Measurements from ENCODE around the gene ACER2.
A peak's percentile ranks its signal among the peaks of the same experiment; 100 is the strongest.
"Not testable (repeated sequence)": the region's sequence is repeated elsewhere in the genome, so short reads cannot be mapped to it uniquely, and the experiment has no call there.

ACER2 gene

DNA sequence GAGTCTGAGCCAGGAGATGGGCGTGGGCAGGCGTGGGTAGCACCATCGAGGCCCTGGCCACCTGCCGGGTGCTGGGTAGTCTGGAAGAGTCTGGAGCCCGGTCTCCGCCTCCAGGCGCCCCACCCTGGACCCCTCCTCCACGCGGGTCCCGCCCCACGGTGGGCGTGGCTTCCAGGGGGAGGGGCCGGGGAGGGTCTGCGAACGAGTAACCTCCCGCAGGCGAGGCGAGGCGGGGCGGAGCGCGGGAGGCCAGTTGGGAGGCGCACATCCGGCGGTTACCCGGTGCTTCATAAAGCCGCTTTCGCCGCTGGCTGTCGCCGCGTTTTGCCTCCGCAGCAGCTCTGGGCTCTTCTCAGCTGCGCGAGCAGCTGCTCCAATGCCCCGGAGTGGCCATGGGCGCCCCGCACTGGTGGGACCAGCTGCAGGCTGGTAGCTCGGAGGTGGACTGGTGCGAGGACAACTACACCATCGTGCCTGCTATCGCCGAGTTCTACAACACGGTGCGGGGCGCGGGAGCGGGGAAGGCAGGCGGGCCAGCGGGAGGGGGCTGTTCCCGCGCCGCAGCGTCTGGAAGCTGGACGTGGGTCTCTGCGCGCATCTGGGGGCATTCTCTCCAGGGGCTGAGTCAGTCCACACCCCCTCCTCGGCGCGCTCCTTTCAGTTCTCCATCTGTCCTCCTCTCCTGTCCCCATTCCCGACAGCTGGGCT is at the start of gene ACER2:
ACER2 (plus strand) TSS at position 317 of the 708 bp plus-strand sequence; CDS start at position 393, 76 bp downstream.
- peak; percentile 77 for DNase-seq

DNA sequence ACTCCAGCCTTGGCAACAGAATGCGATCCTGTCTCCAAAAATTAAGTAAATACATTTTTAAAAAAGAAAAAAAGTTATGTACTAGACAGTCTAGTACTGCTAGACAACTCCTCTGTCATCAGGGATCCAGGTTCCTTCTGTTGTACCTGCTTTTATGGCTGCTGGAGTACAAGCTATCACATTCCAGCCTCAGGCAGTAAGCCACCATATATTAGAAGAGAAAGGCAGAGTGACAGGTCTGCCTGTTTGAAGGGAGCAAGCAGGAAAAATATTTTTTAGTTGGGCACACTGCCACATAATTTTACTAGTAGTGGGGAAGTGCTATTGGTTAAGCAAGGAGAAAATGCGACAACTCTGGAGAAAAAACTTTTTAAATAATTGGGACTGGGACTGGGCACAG is 39.7 kb upstream of the ACER2 start:
- DNase-seq, result no peak

DNA sequence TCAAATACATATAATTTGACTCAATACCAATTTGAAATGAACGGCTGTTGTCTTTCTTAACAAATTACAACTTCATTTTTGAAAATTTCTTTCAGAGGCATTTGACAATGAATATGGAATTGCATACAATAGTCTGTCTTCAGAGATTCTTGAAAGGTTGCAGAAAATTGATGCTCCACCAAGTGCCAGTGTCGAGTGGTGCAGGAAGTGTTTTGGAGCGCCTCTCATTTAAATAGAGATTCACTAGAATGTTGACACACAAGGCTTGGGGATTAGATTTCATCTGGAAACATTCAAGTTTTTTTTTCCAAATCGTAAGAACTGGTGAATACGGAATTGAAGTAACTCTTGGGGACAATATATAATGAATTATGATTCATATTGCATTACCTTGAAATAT is 36.9 kb upstream of the ACER2 start:
- peak; percentile 45 for DNase-seq

DNA sequence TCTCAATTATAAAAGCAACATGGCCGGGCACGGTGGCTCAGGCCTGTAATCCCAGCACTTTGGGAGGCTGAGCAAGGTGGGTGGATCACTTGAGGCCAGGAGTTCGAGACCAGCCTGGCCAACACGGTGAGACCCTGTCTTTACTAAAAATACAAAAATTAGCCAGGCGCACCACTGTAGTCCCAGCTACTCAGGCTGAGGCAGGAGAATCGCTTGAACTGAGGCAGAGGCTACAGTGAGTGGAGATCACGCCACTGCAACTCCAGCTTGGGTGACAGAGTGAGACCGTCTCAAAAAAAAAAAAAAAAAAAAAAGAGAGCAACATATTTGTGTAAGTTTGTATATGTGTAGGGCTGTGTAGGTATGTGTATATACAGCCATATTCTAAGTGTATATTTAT is 36.2 kb upstream of the ACER2 start:
- no peak for DNase-seq

DNA sequence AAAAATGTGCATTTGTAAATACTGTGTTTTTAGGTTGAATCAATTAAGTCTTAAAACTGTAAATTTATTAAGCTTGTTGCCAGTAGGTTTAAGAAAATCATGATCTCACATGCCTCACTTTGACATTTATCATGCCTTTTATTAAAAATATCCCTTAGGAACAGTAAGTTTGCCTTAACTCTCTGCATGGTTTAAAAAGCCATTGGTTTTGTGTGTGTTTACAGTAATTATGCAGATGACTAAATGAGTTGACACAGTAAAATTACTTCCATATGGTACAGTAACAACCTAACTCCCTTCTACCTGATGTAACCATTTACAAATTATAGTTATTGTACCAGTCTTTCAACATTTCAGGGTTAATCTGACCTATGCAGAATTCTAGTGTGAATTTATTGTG is 35.3 kb upstream of the ACER2 start:
- DNase-seq, result no peak

DNA sequence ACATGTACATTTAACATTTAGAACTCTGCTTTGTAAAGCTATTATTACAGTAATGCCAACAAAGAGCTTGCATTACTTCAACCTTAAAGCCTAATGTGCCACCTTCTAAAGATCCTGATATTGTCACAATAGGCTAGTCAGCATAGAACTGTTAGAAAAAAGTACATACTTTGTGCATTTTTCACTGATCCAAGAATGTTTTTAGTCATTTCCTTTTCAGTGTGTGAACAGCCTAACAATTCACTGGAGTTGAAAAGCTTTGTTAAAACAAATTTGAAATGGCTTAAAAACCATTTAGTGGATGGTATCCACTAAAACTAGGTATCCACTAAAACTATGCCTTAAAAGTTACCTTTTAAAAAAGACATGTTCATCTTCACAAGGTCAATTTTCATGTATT is 33.3 kb upstream of the ACER2 start:
- DNase-seq, result no peak

DNA sequence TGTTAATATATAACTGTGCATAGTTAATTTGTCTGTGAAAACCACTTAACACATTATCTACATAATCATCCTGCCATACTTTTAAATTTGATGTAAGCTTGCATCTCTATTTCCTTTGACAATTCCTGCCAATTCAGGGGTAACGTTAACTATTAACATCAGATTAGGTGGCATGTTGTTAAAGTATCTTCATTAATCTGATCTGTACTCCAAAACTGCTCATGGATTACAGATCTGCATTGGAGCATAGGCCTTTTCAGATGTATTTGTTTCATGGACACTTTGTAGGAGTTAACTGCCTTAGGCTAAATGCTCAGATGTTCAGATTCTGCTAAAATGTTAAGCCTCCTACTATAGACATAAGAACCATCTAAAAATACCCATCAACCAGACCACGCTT is 31.9 kb upstream of the ACER2 start:
- DNase-seq, result no peak

DNA sequence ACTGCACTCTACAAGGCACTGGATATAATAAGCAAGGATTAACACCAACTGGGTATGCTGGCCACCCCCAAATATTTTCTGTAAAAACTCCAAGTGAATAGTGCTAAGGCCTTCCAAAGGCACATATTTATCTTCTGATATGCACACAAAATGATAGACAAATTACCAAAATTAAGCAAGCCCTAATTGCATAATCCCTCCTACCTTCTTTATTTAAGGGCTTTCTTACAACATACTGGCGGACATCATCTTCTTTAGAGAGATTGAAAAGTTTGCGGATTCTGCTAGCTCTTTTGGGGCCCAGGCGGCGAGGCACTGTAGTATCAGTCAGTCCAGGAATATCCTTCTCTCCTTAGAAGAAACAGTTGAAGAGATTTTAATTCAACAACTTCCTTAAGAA is 30.6 kb upstream of the ACER2 start:
- DNase-seq, result no peak

DNA sequence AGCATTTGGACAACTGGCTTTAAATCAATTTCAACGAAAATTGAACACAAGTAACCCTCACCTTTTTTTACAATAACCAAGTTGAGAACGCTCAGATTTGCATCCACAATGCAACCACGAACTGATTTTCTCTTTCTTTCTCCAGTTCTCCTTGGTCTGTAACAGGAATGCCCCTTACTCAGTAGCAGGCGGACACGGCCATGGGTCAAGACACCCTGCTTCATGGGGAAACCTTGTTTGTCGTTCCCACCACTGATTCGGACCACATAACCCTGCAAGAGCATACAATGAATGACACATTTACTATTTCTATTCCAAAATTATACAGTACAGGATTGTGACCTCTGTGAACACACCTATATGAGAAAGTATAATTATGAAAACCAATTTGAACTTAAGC is 30.2 kb upstream of the ACER2 start:
- no peak for DNase-seq

DNA sequence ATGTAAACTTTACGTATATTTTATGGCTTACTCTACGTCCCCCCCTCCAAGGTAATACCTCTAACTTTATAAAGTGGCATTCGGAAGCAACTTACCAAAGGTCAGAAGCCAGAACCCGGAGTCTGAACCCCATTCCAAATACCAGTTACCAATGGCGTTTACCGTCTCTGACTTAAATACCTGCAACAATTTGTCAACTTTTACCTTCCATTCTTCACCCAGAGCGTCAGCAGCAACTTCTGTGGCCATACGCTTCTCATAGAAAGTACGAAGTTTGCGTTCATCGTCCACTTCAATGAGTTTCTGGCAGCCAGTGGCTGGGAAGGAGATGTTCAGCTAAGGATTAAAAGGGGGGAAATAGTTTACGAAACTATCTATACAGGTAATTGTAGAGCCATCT is 29.5 kb upstream of the ACER2 start:
- no peak for DNase-seq

DNA sequence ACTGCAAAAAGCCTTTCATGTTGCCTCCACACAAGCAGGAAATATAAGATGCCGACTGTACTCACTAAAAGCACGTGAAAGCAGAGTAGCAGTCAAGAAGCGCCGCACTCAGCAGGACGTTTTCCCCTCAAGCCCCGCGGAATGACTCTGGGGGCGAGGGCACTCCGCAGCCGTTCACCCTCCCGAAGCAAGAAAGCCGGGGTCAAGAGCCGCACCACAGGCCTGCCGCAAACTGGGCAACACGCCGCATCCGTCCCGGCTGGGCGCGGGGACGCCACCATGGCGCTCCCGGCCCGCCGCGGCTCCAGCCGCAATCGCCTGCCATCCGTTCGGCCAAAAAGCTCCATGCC is 29.1 kb upstream of the ACER2 start:
- peak; percentile 41 for DNase-seq

DNA sequence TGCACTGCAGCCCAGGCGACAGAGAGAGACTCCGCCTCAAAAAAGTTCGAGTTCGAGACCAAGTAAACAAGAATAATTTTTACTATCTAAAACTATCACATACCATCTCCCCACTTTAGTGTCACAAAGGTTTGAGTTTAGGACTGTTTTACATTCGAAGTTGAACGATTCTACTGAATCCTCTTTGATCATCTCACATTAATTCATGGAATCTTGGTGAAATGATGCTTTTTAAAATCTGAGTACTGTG is 28.1 kb upstream of the ACER2 start:
- DNase-seq, result no peak

DNA sequence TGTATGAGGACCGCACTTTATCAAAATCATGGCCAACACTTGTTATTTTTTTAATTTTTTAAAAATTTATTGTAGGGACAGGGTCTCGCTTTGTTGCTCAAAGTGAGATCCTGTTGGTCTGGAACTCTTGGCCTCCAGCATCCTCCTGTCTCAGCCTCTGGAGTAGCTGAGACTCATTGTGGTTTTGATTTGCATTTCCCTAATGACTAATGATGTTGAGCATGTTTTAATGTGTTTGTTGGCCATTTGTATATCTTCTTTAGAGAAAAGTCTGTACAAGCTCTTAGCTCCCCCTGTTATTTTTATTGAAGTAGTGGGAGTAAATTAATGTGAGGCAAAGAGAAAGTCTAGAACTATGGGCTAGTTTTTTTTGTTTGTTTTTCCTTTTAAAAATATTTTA is 27.2 kb upstream of the ACER2 start:
- DNase-seq, result no peak

DNA sequence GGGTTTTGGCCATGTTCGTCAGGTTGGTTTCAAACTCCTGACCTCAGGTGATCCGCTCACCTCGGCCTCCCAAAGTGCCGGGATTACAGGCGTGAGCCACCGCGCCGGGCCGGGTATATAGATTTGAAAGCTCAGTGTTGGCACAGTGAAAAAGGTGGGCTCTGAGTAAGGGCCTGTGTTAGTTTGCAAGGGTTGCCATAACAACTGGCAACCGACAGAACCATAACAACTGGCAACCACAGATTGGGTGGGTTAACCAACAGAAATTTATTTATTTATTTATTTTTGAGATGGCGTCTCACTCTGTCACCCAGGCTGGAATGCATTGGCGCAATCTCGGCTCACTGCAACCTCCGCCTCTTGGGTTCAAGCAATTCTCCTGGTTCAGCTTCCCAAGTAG is 23.6 kb upstream of the ACER2 start:
- not testable (repeated sequence) for DNase-seq

DNA sequence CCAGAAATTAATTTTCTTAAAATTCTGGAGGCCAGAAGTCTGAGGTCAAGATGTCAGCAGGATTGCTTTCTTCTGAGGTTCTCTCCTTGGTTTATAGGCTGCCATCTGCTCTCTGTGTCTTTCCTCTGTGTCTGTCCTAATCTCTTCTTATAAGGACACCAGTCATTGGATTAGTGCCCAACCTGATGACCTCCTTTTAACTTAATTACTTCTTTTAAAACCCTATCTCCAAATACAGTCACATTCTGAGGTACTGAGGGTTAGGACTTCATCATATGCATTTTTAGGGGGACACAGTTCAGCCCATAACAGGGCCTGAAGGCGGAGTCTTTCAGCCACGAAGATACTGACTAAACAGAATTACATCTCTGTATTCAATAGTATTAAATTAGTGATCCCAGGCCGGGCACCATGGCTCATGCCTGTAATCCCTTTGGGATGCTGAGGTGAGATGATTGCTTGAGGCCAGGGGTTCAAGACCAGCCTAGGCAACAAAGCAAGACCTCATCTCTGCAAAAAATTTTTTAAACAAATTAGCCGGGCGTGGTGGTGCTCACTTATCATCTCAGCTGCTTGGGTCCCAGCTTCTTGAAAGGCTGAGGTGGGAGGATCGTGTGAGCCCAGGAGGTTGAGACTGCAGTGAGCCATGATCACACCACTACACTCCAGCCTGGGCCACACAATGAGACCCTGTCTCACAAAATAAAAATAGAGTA is 22.9 kb upstream of the ACER2 start:
- no peak for DNase-seq

DNA sequence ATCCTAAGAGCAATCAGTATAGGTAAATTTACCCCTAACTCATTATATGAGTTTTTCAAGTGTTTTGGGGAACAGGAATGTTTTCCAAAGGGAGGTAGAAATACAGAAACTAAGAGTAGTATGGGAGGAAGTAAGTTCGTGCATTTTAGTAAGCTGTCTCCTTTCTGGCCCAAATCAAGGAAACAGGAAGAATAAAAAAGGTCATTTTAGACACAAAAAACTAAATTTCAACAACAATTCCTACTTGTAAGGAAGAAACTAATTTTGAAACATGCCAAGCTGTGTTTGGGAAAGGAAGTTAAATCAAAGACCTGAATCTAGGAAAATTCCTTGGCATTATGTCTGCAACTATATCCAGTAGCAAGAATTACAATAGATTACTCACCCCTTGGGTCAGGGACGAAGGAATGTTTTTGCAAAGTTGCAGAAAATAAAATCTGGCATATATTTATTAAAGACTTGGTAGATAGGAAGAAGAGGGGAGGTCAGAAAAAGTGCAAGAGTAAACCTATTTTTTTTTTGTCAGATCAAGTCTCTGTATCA is 22.2 kb upstream of the ACER2 start:
- no peak for DNase-seq

DNA sequence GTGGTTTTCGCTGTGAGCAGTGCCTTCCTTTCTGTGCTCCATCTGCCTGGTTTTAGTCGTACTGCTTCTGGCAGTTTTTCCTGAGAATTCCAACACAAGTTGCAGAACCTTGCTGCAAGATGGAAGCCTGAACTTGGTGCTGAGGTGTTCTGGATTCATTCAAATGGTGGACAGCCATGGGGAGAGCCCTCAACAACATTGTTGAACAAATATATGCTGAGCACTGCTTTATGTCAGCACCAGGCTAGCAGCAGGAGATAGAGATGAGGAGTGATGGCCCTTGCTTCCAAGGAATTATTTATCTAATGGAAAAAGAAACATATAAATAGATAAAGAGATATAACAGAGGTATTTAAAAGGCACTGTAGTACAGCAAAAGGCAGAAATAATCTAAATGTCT is 21.5 kb upstream of the ACER2 start:
- no peak for DNase-seq

DNA sequence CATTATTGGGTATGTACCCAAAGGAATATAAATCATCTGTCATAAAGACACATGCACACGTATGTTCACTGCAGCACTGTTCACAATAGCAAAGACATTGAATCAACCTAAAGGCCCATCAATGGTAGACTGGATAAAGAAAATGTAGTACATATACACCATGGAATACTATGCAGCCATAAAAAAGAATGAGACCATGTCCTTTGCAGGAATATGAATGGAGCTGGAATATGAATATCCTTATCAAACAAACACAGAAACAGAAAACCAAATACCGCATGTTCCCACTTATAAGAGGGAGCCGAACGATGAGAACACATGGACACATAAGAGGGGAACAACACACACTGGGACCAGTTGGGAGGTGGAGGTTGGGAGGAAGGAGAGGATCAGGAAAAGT is 19.3 kb upstream of the ACER2 start:
- DNase-seq, result not testable (repeated sequence)

DNA sequence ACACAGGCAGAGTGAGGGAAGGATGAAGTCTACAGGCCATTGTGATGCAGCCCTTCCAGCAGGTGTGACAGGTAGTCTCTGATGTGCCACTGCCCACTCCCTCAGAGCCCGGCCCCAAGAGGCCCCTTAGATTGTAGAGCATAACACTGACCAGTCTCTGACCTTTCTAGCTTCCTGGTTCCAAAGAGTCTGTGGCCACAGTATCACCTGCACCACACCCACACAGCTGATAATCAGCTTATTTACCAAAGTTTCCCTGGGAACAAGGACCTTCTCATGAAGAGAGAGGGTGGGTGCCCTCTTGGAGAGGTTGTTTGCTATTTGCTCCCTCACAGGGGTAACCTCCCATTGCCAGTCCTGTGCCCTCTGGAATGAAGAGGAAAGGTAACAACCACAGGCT is 11.0 kb upstream of the ACER2 start:
- DNase-seq, result no peak

DNA sequence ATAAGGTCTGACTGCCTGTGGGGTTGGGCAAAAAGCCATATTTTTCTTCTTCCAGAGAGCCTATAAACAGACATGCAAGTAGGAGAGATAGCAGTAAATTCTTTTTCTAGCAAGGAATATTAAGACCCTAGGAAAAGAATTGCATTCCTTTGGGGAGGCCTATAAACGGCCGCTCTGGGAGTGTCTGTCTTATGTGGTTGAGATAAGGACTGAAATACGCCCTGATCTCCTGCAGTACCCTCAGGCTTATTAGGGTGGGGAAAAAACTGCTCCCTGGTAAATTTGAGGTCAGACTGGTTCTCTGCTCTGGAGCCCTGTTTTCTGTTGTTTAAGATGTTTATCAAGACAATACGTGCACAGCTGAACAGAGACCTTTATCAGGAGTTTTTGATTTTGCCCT is 5.6 kb upstream of the ACER2 start:
- not testable (repeated sequence) for DNase-seq

DNA sequence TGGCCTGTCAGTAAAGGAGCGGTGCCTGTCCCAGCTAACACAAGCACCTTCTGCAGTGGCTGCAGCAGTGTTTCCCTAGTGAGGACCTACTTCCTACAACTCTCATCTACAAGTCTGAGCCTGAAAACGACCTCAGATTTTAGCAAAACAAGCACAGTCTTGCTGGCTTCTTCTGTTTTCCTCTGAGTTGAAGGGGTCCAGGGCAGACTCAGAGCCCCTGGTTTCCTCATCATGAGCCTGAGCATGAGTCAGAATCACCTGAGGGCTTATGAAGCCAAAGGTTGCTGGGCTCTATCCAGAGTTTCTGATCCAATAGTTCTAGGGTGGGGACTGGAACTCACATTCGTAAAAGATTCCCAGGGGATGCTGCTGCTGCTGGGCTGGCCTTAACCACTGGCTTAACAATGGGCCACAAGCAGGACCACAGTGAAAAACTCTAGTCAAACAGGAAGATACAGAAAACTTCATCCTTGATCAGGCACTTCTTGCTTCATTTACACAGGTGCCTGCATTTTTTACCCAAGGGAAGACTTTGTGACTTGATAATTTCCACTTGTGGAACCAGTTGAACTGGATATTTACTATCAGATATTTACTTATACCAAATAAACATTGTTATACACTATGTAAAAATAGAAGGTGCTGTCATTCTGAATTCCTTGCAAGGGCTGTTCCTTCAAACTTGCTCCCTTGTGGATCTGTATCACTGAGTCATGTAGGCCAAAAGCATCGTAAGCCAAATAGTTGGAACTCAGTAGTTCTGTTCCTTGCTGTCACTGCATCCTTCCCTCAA is 4.3 kb upstream of the ACER2 start:
- DNase-seq, result no peak

DNA sequence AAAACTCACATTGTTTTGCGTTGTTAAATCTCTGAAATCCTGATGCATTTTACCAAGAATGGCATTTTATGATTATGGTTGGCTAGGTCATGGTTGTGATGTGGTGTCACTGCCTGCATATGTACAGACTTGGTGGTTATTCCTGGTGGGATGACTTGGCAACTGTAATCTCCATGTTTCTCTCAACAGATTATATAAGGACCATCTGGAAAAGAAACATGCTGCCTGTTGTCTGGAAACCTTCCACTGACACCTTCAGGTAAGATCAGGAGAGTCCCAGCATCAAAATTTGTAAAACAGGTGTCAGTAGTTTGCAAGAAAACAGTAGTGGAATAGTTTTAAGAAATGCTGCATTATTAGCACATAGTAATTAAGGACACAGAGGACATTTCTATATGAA is 3.0 kb upstream of the ACER2 start:
- DNase-seq, result no peak

DNA sequence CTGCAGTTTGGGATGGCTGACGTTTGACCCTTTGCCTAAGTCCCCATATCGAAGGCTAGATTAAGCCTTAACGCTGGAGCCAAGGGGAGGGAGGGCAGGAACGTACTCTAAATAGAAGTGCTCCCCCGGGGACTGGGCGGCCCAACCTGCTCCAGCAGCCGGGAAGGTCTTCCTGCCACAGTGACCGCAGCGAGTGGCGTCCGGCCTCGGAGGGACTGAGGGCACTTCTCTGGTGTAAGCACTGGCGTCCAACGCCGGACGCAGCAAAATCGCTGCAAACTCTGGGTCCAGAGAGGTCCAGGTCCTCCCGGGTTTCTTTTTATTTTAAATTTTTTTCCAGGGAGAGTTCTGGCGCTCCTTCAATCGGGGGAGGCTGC is 505 bp upstream of the ACER2 start:
- no peak for DNase-seq

Measured in MV-4-11 (cell line).